GM11168 (cell line): Measurements from ENCODE around the gene CHL1.

ENCODE experiments used
- in situ Hi-C: fragments of 300-500 bp; cut with MboI; formaldehyde crosslinking; loops from one replicate; pipeline ENCODE4 v1.12.0; 2022; ENCODE audit warnings: low sequenced_read_pairs; ENCODE audit not compliant: unreplicated experiment

The CHL1 gene

DNA sequence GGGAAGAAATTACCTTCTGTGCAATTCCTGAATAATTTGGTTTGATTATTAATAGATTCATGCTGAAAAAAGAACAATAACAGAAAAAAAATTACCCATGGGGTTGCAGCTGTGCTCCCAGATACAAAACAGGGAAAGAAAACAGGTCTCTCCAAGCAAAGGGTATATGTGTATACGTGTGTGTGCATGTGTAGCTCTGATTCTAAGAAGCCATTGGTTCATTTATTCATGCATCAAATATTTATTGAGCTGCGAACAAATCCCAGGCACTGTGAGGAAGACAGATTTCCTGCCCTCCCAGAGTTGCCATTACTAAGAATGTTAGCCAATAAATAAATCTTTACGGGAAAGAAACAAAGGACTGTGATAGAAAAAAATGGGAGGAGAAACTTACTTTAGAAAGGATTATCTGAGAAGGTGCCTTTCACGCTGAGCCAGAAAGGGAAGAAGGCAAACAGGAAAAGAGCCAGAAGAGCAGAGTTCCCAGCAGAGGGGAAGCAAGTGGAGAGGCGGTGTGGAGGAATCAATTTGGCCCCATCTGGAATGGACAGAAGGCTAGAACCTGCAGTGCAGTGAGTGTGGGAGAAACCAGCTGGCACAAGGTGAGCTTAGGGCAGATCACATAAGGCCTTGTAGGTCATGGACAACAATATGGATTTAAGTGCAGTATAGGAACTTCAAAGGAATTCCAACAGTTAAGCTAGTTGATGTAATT lies 20.7 kb downstream of the CHL1 start:
- in situ Hi-C loops, result no loop called here

DNA sequence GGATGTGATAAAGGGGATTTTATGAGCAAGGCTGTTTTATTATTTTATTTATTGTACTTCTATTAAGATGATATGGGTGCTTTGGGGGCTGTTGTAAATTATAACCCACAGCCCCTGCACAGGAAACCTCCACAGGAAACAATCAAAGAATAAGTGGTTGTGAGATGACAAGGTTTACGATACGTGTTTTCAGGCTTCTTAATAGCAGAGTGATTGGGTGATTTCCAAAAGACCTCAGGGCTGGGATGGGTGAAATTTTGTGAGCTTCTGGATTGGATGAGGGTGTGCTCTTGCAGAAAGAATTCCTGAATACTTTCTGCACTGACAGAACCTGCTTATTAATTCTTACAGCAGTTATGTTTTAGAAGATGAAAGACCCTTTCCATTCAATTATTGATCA lies 21.4 kb downstream of the CHL1 start:
- in situ Hi-C loops, result no loop called here

DNA sequence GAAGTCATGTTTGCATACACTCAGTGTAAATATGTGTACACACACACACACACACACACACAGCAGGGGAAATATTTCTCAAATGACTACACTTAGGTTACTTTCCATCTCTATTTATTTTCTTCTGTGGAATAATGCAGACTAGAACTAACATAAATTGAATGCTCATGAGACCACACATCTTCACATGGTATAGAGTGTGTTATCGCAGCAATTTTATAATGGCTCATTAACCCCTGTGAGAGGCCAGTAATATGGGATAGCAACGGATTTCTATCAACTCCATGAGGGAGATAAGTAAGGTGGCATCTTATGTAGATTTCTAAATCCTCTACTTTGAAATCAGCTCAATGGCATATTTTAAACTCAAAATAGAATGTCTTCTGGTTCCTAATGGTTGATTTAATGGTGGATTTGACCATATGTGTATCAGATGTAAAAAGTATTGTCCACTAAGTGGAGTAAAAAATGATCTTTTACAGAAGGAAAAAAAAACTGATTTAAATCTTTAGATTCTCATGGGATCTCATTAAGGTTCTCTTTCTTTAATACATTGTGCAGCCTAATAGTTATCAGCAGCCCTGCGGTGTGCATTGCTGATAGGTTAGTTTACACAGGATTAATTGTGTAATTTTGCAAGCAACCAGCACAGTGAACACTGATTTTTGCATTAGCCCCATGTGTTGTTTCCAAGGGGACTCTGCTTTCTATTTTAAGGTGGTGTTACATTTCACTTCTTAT lies 32.0 kb downstream of the CHL1 start:
- in situ Hi-C loops, result no loop called here

DNA sequence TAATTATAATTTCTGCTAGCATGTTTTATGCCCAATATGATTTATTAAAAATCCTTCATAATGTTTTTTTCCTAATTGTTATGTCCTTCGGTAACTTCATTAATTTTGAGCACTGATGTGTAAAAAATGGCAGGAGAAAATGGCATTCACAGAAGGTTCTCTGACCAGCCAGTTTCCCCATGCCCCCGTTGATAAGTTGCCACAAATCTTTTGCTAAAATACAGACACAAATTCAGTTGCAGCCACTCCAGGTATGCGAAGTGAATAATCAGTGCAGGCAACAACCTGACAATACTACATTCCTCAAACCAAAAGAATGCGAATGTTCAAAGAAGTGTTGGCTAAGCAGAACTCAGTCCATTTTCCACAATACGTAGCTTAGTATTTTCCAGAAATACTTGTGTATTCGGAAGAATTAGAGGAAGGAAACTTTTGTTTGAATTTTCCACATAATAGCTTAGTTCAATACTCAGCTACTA lies 32.7 kb downstream of the CHL1 start:
- in situ Hi-C loops, result no loop called here

DNA sequence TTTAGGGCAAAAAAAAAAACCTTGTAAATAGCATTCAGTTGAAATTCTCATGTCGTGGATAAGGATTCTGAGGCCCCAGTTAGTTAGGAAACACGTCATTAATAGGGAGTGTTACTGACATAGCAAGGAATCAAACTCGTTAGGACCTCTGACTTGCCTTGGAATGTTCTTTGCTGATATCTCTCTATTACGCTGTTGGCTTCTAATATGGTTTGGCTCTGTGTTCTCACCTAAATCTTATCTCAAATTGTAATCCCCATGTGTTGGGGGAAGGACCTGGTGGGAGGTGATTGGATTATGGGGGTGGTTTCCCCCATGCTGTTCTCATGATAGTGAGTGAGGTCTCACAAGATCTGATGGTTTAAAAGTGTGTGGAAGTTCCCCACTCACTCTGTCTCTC lies 40.3 kb downstream of the CHL1 start:
- in situ Hi-C loops, result no loop called here

DNA sequence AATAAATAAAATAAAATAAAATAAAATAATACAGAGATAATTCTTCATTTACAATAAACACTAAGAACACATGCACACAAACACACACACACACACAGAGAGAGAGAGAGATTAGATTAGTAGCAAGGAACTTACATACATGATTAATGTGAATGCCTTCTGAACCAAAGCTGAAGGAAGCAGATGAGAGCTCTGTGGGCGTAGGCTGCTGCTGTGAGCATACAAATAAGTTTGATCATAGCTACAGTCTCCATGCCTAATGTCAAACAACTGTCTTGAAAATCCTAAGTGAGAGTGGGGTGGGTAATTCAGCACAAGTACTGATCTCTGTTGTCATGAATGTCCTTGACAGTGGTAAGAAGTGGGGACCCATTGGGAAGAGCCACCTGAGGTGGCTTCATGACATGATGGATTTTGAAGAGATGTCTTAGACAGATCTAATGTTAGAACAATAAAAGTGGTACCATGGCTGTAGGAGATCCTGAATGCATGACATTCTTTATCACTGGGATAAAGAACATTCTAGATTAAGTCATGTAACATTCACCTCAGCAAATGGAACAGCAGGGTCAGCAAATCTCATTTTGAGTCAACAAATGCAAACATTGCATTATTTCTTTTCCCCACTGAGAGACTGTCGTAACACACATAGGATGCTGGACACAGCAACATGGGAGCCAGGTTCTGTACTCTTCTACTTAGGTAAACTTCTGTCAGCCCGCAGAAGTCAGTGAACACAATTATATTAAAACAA lies 46.2 kb downstream of the CHL1 start:
- in situ Hi-C loops, result no loop called here

DNA sequence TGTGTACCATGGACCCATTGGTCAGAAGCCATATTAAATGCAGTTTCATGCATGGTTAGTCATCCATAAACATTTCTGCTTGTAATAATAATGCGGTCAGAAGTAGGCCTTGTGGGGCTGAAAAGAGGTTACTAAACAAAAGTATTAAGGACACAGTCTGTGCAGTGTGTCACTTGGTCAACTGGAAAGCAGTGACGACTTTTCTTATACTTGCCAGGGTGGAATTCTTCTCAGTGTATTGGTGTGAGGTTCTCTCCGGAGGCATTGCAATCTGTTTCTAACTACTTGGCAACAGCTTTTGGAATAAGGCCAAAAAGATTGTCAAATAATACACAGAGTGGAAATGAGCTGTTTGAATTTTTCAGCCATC lies 46.8 kb downstream of the CHL1 start:
- in situ Hi-C loops, result no loop called here

DNA sequence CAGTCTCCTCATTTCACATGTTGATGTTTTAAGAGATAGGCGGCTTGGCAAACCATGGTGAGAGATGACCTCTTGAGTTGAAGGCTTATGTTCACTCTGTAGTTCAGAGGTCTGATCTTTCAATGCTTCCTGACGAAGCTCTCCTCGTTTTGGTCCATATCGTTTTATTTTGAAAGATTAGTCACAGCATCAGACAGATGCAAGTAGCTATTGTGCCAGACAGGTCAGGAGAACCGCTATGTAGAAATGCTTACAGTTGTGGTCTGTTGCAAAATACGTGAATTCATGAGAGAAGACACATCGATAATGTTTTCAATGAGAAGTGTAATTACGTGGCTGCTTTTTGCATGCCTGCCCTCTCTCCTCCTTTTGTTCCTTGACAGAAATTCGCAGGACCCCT lies 47.5 kb downstream of the CHL1 start:
- in situ Hi-C loops, result no loop called here

DNA sequence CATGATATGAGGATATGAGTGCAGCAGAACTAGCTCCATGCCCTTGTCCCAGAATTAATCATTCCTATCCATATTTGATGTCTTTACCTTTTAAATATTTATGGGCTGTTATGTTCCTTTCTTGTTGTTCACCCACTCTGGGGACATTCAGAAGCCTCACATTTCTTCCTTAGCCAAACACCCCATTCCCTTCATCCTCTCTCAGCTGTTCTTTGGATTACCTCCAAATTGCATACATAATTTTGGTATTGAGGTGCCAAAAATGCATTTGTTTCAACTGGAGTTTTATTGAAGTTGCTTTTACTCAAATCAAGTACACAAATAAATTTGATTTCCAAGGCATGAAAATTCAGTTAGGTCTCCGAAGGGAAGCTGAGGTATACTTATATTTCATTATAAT lies 51.4 kb downstream of the CHL1 start:
- in situ Hi-C loops, result no loop called here

DNA sequence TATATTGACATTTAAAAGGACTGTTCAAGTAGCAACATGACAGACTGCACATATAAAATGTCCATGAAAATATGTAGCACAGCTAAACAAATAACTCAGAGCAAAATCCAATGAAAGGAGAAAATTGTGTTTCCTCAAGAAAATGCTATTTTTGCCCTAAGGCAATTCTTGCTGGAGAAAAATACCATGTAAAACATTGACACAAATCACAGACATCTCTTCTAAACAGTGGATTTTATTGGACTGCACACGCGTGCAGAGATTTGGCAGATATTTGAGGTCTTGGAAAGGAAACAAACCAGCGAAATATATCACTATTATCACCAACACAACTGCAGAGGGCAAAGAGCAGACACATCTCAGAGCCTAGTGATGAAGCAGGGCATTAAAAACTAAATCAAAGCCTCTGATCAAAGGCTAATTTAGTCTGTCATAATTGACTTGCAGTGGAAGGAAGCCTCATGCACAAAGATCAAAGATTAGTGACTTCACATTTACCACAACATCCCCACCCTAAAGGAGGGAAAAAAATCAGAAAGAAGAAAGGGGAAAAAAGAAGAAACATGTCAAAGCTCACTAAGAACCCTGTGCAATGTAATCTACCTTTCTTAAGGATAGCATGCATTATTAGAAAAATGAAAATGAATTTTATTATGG lies 52.4 kb downstream of the CHL1 start:
- in situ Hi-C loops, result no loop called here

DNA sequence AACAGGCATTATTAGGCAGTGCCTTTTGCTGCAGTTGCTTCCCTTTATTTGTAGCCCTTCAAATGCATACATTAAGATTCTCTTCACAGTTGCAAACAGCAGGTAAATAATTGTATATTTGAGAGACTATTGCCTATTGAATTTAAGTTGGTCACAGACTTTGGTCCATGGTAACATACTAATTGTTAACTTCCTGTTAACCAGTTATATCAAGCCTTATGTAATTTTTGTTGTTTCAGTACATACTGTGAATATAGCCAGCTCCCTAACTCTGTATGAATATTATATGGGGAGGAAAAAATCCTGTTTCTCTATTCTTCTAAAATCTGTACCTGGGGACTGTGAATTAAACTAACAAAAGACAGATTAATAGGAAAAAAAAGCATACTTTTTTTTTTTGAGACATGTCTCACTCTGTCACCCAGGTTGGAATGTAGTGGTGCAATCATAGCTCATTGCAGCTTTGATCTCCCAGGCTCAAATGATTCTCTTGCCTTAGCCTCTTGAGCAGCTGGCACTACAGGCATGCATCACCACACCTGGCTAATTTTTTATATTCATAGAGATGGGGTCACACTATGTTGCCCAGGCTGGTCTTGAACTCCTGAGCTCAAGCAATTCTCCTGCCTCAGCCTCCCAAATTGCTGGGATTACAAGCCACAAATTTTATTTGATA lies 53.2 kb downstream of the CHL1 start:
- in situ Hi-C loops, result no loop called here

DNA sequence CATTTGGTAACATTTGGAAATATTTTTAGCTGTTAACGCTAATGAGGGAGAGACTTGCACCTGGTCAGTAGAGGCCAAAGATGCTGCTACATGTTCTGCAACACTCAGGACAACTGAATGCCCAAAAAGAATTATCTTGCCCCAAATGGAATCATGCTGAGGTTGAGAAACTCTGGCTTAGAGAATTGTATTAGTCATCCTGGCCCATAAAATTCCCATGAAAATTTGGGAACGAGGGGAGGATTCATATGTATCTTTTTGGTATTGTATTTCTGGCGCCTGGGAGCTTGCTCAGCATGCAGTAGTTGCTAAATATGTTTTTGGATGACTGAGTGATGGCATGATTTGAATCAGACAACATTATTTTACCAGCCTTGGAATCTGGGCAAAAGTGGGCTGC lies 59.9 kb downstream of the CHL1 start:
- in situ Hi-C loops, result no loop called here

DNA sequence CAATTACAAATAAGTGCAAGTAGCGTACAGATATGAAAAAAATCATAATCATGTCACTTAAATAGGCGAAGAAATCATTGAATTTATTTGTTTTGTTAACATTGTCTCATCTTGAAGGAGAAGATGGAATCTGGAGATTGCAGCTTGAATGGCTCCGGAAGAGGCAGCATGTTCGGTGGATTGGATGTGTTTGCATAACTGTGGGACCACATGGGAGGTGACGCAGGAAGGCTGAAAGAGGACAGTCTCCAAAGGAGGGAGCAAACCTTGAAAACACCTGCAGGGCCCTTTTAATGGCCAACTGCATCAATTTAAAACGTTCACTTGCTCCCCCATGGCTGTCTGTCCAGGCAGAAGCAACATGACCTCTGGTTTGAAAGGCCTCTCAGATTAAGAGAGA lies 61.3 kb downstream of the CHL1 start:
- in situ Hi-C loops, result no loop called here

DNA sequence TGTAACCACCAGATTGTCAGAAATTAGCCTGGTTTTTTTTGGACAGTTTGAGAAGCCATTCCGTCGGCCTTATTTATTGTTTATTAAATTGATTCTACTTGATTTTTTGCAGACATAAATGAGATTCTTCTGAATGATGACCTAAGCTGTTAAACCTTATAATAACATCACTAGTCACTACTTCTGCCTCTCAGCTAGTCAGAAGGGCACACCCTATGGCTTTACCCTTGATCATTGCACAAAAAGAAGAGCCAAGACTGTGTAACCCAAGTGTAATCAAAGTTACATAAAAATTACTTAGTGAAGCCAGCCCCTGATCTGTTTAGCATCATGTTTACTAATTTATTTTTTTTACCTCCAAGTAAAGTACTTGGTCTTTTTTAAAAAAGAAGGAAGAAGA lies 64.3 kb downstream of the CHL1 start:
- in situ Hi-C loops, result no loop called here

DNA sequence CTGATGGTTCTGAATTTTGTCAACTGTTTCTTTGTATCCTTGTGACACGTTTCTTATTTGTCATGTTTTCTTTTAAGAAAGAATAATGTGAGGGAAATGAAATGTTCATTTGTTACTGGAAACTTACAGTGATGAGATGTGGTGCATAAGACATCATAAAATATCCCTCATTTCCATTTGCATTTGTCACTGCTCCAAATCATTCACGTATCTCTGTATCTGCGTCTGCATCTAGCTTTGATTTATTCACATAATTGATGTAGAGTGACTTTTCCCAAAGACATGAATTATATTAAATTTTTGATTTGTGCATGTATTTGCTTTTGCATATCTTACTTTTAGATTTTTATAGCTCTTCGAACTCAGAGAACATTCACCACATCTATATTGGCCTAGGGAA lies 66.8 kb downstream of the CHL1 start:
- in situ Hi-C loops, result no loop called here

DNA sequence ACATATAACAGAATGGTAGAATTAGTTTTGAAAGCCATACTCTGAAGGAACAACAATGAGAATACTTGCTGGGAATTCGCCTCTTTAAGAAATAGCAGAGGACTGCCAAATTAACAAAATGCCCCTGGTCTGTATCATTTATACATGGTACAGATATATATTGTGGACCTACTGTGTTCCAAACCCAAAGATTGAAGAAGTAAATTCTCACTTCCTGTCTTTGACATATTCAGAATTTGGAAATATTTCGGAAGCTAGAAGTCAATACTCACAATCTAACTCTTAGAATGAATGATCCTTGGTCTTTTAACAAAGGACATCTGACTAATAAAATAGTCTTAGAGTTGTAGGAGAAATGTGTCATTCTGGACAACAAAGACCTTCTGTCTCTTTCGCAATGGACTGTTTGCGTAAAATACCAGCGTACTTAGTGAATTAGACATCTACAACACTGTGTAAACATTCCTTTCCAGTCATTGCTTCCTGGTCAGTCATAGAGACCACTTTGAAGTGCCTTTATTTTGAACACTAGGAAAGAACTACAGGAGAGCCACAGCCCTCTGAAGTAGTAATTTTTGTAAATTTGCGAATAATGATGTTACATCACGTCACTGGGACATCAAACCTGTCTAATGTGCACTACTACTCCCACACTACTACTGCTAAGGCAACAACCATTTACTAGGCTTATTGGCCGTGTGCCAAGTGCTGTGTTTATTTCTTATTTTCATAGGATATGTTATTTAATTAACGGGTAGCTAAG lies 68.0 kb downstream of the CHL1 start:
- in situ Hi-C loops, result no loop called here

DNA sequence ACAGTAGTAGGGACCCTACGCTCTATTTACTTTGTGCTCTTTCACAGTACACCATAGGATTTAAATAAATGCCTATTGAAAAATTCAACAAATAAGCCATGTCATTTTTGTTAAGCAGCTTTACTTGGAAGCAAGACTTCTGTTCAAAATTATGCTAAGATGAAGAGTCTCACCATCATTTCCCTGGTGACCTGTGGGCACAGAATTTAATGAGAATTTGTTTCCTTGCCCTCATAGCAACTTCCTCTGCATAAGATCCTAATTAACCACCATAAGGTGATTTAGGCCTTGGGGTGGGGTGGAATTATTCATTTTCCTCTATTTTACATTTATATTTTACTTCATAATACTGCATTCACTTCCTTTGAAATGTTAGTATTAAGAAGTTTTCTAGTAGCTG lies 70.5 kb downstream of the CHL1 start:
- in situ Hi-C loops, result no loop called here

DNA sequence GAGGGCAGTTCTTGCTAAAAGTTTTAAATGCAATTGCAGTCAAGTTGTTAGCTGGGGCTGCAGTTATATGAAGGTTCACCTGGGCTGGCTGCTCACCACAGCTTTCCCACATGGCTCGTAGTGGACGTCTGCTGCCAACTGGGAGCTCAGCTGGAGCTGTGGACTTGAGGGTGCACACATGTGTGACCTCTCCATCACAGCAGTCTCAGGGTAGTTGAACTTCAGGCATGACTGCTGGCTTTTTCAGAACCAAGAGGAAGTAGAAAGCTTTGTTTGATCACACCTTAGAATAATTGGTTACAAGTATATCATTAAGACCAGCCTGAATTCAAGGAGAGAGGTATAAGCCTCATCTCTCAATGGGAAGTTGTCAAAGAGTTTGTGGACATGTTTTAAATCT lies 74.1 kb downstream of the CHL1 start:
- in situ Hi-C loops, result no loop called here

DNA sequence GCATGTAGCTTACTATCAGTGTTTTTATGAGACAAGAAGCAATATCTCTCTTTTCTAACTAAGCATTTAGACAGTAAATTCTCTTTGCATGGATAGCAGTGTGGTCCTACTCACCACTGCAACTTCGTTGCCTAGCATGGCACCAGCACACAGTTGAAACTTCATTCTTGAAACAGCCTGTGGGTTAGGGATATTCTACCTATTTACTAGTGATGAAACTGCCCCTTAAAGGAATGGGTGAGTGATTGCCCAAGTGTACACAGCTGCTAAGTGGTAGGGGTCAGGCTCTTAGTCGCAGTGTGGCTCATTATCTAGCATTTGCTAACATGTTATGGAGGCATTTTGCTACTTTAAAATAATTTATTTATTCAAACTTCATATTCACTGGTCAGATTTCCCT lies 78.4 kb downstream of the CHL1 start:
- in situ Hi-C loops, result no loop called here

DNA sequence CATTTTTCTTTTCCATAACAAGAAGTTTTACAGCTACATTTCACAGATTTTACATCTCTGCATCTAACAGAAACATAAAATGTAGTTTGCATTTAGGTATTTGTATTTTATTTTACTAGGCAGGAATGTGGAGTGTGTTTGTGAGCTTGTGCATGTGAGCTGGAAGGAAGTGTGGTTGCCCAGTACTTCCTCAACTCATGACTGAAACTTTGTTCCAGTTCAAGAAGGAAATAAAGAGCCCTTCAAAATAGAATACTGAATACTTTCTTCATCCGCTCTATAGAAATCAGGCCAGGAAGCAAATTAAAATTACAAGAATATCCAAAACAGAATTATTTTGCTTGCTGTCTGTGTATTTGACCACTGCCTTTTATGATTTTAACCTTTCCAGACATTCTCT lies 81.3 kb downstream of the CHL1 start:
- in situ Hi-C loops, result no loop called here
